ENCODE data around the gene DGAT2.

Gene DGAT2

GRCh38 chr11:75725547-75726320 lies 42.8 kb upstream of the DGAT2 start:
- H3K4me3 ChIP-seq (ENCODE audit: low read depth, low read length): no peak overlapping the region
- TF ChIP-seq MAX (IDR thresholded peaks at IDR 0.05; ENCODE audit: low read depth, low read length) (no peak), MYC (IDR thresholded peaks at IDR 0.05; ENCODE audit: low read depth, low read length) (no peak), POLR2A (IDR thresholded peaks at IDR 0.05; ENCODE audit: extremely low read depth, insufficient read length) (no peak)
- TF ChIP-seq, protein P1, sequence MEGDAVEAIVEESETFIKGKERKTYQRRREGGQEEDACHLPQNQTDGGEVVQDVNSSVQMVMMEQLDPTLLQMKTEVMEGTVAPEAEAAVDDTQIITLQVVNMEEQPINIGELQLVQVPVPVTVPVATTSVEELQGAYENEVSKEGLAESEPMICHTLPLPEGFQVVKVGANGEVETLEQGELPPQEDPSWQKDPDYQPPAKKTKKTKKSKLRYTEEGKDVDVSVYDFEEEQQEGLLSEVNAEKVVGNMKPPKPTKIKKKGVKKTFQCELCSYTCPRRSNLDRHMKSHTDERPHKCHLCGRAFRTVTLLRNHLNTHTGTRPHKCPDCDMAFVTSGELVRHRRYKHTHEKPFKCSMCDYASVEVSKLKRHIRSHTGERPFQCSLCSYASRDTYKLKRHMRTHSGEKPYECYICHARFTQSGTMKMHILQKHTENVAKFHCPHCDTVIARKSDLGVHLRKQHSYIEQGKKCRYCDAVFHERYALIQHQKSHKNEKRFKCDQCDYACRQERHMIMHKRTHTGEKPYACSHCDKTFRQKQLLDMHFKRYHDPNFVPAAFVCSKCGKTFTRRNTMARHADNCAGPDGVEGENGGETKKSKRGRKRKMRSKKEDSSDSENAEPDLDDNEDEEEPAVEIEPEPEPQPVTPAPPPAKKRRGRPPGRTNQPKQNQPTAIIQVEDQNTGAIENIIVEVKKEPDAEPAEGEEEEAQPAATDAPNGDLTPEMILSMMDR (IDR thresholded peaks at IDR 0.05; ENCODE audit: low read depth, low read length): no peak
- no peak for DNase-seq (ENCODE audit: low read depth)

- no peak overlapping the region for H3K4me3 ChIP-seq (ENCODE audit: low read depth, low read length)
- DNase-seq (ENCODE audit: low read depth): no peak
- TF ChIP-seq POLR2A (IDR thresholded peaks at IDR 0.05; ENCODE audit: extremely low read depth, insufficient read length): no peak
- no peak for TF ChIP-seq MYC (IDR thresholded peaks at IDR 0.05; ENCODE audit: low read depth, low read length)
- TF ChIP-seq, protein P1 (IDR thresholded peaks at IDR 0.05; ENCODE audit: low read depth, low read length): no peak
- no peak for TF ChIP-seq MAX (IDR thresholded peaks at IDR 0.05; ENCODE audit: low read depth, low read length)
Measured at GRCh38 chr11:75728992-75729391, 39.6 kb upstream of the DGAT2 start.

GRCh38 chr11:75731095-75731494 lies 37.5 kb upstream of the DGAT2 start:
- H3K4me3 ChIP-seq (ENCODE audit: low read depth, low read length): no peak overlapping the region
- no peak for TF ChIP-seq MYC (IDR thresholded peaks at IDR 0.05; ENCODE audit: low read depth, low read length)
- no peak for TF ChIP-seq POLR2A (IDR thresholded peaks at IDR 0.05; ENCODE audit: extremely low read depth, insufficient read length)
- no peak for TF ChIP-seq MAX (IDR thresholded peaks at IDR 0.05; ENCODE audit: low read depth, low read length)
- TF ChIP-seq, protein P1 (IDR thresholded peaks at IDR 0.05; ENCODE audit: low read depth, low read length): peak; percentile 10
- no peak for DNase-seq (ENCODE audit: low read depth)

- TF ChIP-seq, protein P1 (IDR thresholded peaks at IDR 0.05; ENCODE audit: low read depth, low read length): no peak
- no peak for TF ChIP-seq MAX (IDR thresholded peaks at IDR 0.05; ENCODE audit: low read depth, low read length)
- no peak for TF ChIP-seq POLR2A (IDR thresholded peaks at IDR 0.05; ENCODE audit: extremely low read depth, insufficient read length)
- no peak for TF ChIP-seq MYC (IDR thresholded peaks at IDR 0.05; ENCODE audit: low read depth, low read length)
- DNase-seq (ENCODE audit: low read depth): no peak
- H3K4me3 ChIP-seq (ENCODE audit: low read depth, low read length): no peak overlapping the region
Measured at GRCh38 chr11:75733071-75733430, 35.5 kb upstream of the DGAT2 start.

DNA sequence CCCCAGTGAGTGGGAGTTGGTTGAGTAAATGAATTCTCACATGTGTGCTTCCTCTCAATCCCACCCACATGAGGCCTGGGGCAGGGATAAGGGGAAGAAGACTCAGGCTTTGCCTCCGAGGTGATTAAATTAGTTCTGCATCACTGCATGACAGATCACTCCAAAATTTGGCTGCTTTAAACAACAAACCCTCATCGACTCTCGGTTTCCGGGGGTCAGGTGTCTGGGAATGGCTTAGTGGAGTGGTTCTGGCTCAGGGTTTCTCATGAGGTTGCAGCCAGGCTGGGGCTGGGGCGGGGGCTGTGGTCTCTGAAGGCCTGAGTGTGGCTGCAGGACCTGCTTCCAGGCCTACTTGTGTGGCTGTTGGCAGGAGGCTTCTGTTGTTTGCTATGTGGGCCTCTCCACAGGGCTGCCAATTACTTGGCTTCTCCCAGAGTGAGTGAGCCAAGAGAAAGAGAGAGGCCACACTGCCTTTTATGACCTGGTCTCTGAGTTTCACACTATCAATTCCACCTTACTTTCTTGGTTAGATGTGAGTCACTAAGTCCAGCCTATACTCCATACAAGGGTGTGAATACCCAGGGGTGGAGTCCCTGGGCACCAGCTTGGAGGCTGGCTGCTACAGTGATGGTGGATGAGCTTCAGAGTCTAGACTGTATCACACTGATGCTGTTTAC lies 35.0 kb upstream of the DGAT2 start:
- TF ChIP-seq, protein P1 (IDR thresholded peaks at IDR 0.05; ENCODE audit: low read depth, low read length): no peak
- TF ChIP-seq POLR2A (IDR thresholded peaks at IDR 0.05; ENCODE audit: extremely low read depth, insufficient read length) (no peak), MAX (IDR thresholded peaks at IDR 0.05; ENCODE audit: low read depth, low read length) (no peak), MYC (IDR thresholded peaks at IDR 0.05; ENCODE audit: low read depth, low read length) (no peak)
- DNase-seq (ENCODE audit: low read depth): no peak
- H3K4me3 ChIP-seq (ENCODE audit: low read depth, low read length): no peak overlapping the region
